HK-2 (cell line): Measurements from ENCODE around the gene CORO7.

ENCODE experiments used
- DNase-seq: peaks from one replicate; pipeline ENCODE4 v3.0.0-alpha.2; 2018; ENCODE audit not compliant: unreplicated experiment

Gene CORO7

DNA sequence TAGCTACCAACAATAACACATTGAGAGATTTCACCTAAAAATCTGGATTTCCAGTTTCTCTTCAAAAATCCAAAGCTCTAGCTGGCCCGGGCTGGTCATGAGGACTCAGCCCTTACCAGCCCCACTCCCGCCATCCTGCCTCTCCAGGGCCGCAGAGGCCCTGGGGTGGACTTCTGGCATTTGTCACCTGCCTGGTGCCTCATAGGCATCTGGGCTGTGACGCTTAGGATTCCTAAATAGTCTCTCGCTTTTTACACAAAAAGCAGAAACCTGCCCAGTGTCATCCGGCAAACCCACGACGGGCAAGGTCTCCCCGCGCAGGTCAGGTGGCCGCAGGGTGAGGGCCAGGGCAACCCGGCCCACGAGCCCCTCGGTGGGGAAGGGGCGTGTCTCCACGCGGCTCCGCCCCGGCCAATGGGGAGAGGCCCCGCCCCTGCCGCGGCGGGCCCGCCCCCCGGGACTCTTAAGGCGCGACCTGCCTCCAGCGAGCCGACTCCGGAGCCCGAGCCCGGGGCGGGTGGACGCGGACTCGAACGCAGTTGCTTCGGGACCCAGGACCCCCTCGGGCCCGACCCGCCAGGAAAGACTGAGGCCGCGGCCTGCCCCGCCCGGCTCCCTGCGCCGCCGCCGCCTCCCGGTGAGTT is 44.9 kb downstream of the CORO7 start, which contains the start of gene VASN:
TSS of gene VASN (plus strand) at position 492 of the 644 bp plus-strand sequence. CDS start 9,030 bp downstream, outside the sequence.
- DNase-seq: peak; percentile 76

DNA sequence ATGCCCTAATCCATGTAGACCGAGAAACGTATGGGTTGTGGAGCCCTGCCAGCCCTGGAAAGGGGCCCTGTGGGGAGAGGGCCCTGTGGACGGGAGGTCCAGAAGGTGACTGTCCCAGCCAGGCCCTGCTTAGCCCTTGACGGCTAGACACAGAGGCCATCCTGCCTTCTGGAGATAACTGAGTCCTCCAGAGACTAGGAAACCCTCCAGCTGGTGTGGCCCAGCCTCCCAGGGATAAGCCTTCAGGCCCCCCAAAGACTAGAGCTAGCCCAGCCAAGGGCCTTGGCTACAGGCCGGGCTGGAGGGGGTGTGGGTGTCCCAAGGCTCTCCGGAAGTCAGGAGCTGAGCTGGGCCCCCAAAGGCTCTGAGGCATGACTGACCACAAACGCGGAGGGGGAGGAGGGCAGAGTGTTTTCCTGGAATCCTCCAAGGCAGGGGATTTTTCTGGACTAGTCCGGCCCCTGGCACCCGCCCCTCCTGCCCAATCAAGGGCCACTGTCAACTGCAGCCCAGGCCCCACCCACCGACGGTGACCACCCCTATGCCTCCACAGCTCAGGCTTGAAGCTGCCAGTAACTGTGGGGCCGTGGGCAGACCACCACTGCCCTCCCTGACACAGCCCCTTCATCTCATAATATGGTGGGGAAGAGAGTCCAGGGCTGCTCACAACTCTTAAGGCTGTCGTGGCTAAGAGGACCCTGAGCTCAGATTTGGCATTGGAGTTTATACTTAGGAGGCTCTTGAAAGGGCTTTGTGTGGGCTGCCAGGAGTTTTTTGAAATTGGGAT is 45.6 kb downstream of the CORO7 start:
- peak; percentile 80 for DNase-seq

DNA sequence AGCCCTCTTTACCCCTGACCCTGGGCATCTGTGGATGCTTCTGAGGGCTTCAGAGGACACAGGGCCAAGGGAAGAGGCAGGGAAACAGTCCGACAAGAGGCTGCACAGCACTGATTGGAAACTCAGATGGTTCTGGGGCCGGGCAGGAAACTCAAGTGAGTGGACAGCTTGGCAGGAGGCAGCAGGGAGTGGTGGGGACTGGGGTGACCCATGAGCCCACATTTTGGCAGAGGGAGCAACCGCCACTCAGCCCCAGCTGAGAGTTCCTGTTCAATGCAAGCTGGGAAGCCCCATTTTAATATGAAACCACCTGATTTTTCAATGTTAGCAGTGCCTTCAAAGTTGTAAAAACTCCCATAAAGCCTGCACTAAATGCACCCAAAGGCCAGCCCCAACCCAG is 46.2 kb downstream of the CORO7 start:
- DNase-seq: no peak

DNA sequence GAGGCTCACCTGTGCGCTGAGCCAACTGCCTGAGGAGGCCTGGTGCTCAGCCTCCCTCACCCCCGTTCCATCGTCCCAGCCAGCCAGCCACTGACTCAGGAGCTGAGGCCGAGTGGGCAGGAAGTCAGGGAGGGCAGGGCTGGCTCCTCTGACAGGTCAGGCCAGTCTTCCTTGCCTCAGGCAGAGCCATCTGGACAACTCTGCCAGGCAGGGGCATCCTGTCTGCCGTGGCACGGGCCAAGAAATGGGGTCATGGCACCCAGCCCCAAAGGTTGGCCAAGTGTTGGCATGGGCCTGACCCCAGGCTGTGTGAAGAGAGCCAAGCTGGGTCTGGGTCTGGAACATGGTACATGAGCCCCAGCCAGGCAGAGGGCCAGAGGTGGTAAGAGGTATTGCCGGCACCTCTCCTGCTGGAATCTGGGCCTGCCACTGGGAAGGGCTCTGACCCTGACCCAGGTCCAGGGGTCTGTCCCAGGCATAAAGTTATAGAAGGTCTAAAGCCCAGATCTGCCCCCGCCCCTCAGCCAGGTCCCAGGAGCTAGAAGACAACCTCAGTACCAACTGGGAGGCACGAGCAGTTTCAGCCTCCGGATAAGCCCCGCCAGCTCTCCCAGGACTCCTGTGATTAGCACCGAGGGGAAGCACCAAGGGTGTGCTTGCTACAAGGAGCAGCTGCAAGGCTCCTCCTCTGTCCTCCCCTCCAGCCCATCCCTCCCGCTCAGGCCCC is 47.2 kb downstream of the CORO7 start:
- DNase-seq: peak; percentile 76

DNA sequence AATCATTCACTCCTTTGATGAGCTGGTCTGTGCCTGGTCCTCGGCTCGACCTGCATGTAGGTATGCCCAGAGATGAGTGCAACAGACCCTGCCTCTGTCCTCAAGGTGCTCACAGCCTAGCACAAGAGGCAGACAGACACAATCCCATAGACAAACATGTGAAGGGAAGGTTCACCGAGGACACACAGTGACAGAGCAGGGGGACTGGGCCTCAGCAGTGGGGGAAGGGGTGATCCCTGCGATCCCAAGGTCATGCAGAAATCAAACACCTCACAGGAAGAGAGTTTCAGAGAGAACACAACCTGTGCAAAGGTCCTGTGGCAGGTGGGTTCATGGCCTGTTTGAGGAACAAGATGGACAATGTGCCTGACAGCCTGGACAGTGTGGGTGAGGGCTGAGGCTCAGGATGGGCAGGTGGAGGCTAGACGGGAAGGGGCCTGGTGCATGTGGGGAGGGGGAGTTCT is 49.0 kb downstream of the CORO7 start:
- no peak for DNase-seq

DNA sequence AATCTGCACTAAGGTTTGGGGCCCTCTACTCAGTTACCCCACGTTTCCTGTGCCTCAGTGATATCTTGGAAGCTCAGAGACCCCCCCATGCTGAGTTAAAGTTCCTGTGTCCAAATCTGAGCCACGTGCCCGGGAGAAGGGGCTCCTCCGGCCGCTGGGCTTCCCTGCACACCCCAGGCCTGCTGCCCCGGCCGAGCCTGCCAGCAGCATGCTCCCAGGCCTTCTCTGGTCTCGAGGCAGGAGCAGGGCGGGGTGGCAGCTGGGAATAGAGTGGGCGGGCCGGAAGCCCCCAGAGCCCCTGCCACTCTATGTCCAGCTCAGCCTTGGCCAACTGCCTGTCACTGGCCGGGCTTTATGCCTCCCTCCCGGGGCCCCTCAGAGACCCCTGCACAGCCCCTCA is 50.4 kb downstream of the CORO7 start:
- DNase-seq: no peak

DNA sequence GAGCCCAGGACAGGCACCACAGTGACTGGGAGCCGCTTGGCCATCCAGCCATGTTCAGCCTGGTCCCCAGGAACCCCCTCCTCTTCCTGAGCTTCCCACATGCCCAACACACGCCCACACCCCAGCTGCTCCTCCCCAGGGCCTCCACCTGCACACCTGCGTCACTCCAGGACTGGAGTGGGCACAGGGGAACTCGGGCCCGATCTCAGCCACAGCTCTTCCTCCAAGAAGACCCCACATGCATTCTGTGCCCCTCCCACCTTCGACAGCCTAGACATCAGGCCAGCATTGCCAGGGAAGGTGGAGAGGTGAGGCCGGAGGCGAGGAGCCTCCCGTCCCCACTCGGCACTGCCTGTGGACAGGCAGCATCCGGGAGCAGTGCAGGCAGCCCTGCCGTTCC is 50.8 kb downstream of the CORO7 start:
- DNase-seq: no peak

DNA sequence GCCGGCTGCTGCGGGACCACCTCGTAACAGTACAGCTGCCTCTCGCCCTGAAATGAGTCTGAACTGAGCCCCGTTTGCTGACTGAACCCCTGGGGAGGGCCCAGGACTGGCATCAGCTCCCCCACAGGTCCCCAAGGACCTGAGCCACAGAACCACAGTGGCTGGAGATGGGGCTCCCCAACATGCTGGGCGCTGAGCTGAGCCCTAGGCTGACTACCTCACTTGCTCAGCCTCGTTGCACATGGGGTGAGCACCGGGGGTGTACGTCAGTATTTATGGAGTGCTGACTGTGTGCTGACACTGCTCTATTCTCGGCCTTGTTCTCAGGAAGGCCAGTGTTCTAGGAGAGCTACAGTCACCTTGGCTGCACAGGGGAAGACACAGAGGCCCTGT is 51.4 kb downstream of the CORO7 start:
- no peak for DNase-seq

DNA sequence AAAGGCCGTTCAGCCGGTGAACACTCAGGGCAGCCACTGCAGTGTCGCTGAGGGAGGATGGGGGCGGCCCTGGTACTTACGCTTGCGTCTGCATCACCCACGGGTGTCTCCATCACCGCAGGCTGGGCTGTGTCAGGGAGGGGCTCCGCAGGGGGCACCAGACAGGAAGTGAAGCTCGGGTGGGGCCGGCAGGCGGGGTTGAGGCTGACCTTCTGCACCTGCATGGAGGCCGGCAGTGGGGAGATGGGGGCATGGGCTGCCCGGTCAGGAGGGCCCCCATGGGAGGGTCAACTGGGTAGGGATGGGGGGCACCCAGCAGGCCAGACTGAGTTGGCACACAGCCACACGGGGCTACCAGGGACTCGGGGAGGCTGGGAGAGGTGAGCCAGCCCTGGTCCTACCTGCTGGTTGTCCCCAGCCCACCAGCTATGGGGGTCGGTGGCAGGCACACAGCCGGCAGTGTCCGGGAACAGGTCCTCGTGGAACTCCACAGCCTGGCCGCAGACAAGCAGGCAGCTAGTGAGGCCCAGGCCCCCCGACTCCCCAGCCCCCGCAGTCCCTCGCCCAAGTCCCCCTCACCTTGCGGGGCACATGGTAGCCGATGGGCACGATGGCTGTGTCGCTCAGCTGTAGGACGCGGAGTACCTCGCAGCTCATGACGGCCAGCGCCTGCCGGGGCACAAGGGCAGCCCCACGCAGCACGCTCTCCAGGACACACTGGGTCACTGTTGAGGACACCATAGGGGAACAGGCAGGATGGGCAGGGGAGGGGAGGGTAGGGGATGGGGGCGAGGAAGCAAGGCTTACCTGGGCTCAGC is 52.0 kb downstream of the CORO7 start:
- no peak for DNase-seq

DNA sequence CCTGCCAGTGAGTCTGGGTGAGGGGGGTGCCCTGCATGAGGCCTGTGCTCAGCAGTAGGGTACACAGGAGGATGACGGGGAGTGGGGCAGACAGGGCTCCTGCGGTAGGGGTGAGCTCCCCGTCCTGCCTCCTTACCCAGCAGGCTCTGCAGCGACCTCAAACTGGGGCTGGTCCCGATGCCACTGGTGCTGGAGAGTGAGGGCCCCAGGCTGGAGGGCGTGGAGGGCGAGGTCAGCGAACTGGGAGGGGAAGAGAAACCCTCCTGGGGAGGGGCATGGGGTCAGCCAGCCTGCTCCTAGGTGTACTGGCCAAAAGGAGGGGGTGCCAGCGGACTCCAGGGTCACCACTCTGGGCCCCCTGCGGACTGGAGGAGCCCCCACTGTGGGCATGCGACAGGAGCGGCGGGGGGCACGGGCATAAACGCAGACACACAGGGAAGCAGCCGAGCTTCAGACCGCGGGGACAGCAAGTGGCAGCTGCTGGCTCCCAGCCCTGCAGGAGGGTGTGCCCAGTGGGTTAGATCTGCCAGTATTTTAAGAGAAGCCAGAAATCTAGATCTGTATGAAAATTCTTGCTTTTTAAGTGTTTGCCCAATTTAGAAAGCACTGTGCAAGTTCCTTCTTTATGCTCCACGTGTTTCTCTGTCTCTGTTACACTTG is 53.8 kb downstream of the CORO7 start:
- no peak for DNase-seq

DNA sequence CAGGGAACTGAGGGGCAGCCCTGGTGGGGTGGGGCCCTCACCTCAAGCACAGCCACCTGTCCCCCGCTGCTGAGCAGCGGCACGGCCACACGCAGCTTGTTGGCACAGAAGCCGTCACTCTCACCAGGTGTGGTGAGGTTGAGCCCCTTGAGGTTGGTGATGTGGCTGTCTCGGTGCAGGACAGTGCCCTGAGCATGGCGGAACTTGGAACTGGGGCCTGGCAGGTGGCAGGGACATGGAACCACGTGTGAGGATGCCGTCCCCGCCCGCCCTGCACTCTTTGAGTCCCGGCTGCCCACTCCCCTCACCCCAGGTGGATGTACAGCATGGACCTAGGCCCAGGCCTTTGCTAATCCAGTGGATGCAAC is 54.5 kb downstream of the CORO7 start:
- DNase-seq: no peak

DNA sequence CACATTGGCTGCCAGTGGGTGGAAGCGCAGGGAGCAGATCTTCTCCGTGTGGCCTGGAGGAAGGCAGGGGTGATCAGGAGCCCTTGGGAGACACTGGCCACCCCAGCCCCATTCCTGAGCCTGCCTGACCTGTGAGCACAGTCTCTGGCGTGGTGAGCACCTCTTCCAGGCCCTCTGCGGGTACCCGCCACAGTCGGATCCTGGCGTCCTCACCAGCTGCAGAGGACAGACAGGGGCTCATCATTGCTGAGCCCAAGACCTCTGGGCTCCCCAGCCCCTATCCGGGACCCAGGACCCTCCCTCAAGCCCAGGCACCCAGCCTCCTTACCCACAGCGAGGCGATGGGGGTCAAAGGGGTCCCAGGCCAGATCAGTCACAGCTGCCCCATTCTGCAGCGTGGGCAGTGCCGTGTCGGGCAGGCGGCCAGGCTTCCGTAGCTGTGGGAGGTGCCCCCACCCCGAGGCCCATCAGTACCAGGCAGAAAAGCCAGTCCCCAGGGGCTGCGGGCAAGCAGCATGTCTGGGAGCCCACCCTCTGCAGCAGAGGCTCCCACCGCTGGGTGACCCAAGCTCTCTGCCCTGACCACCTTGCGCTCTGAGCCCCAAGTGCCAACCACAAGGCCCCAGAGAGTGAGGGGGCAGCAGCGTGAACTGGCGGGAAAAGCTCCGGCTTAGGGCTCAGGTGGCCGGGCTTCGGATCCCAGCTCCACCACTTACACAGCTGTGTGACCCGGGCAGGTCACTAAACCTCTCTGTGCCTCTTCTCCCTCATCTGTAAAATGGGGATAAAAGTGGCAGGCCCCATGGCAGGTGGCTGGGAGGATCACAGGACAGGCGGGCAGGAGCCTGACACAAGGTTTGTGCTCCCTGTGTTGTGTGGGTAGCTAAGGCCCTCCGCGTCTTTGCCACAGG is 55.1 kb downstream of the CORO7 start:
- DNase-seq: no peak

DNA sequence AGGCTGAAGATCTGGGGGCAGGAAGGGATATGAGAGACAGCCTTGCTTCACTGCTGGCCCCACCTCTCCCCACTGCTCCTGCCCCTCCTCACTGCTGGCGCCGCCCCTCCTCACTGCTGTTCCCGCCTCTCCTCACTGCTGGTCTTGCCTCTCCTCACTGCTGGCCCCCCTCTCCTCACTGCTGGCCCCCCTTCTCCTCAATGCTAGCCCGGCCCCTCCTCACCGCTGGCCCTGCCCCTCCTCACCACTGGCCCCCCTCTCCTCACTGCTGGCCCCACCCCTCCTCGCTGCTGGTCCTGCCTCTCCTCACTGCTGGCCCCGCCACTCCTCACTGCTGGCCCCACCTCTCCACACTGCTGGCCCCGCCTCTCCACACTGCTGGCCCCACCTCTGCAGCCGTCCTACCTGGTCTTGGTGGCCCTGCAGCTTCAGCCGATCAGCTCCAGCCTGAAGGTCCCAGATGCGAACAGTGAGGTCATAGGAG is 55.8 kb downstream of the CORO7 start:
- no peak for DNase-seq

DNA sequence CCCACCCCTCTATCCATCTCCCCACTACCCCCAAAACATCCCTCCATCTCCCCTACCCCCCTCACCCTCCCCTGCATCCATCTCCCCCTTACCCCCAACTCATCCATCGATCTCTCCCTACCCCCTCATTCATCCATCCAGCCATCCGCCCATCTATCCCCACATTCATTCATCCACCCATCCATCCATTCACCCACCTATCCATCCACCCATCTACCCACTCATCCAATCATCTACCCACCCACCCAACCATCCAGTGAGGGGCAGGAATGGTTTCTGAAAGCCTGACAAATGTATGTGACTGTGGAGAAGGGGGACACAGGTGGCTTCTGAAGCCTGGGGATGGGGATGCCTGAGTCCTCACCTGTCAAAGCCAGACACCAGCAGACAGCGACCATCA is 56.5 kb downstream of the CORO7 start:
- no peak for DNase-seq

DNA sequence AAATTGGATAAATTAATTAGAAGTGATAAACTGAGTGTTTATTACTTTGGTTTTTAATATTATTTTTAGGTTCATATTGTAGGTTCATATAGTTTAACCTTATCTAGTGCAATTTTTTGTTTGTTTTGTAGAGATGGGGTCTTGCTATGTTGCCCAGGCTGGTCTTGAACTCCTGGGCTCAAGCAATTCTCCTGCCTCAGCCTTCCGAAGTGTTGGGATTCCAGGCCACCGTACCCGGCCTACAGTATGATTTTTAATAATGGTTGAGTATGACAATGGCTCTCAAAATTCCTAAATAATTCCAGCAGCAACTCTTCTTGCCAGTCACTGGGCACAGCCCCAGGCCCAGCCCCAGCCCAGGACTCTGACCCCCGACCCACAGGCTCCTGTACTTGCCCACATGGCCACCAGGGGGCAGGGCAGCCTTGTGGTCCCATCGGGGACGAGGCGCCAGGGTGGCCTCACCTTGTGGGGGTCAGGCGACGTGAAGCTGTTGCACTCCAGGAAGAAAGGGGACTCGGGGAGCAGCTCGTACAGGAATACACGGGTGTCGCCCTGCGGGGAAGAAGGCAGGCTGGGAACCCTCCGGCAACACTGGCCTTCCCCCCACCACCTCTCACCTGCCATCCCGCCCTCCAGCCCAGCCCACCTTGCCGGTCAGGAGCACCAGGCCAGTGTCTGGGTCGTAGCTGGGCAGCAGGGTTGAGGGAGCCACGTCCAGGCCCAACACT is 57.4 kb downstream of the CORO7 start:
- peak; percentile 39 for DNase-seq

DNA sequence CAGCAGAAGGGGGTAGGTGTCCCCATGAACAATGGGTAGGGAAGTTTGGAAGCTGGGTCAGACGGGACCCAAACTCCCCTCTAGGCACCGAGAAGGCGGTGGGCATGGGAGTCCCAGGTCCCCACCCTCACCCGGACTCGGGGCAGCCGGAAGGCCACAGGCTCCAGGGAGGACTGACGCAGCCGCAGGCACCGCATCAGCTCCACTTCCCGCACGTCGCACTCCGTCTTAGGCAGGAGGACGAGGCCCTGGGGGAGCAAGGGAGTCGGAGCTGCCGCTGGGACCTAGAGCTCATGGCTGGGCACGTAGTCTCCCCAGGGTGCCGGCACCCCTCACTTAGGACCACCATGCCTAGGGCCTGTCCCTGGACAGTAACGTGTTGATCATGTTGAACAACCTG is 58.2 kb downstream of the CORO7 start:
- DNase-seq: no peak

DNA sequence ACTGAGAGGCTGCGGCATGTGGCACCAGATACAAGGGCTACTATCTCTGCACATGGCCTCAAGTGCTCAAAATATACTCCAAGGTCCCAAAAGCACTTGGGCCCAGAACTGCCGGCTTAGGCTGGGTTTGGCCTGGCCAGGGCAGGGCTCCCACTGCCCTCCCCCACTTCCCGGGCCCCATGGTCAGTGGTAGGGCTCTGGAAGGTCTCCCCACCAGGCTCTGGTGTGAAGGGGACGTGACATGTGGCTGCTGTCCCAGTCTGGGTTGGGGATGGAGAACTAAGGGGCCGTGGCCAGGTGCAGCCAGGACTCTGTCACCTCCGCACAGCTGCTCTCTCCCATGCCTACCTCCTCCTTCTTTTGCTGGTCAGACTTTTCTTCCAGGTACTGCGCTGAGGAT is 59.6 kb downstream of the CORO7 start:
- DNase-seq: no peak

DNA sequence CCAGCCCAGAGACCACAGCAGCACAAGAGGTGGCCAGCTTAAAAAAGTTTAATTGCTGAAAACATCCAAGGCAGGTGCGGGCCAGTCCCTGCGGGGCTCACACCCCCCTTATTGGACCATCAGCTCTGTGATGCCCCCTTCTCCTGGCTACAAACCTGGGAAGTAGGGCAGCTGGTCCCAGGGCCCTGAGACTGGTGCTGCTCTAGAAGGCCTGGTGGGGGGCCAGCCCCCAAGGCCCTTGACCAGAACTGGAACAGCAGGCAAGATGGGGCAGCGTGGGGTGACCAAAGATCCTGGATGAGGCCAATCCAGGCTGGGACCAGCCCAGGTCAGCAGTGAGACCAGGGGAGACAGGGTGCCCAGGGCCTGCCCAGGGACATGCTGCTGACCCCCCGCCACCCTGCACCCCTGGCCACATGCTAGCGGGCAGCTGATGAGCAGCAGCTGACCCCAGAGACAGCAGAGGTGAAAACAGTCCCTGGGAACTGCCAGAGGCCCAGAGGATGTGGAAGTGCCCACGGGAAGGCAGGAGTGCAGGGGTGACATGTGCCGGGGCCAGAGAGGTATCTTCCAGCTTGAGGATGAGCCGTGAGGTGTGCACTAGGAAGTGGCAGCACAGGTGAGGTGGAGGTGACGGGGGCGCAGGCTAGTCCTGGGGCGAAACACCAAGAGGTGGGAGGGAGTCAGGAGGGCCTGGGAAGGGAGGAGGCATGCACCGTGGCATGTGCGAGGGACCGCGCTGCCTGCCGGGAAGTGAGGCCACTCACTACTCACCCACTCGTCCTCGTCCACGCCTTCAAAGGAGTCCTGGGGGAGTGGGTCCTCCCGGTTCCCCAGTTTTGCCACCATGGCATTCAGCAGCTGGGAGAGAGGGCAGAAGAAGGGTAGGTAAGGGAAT is 61.6 kb downstream of the CORO7 start:
- DNase-seq: no peak
